SK-N-SH treated with all-trans-retinoic acid at 6 μM for 48 hours (cell line): ENCODE measurements around the gene AKT1.

Experiments used
- ATAC-seq: fragments of 200-7000 bp; cut with Tn5 transposase; 3 replicates; pipeline ENCODE4 v1.9.1; 2020; ENCODE audit warnings: mild to moderate bottlenecking, moderate library complexity
- ARNTL ChIP-seq: fragments of 450-650 bp; formaldehyde crosslinking; IDR thresholded peaks from 2 replicates; pipeline ENCODE4 v1.5.0; 2020; ENCODE audit warnings: low read depth, mild to moderate bottlenecking, moderate library complexity, borderline replicate concordance
- BACH2 ChIP-seq: fragments of 250-450 bp; sonication (Bioruptor Pico); IDR thresholded peaks from 2 replicates; pipeline ENCODE4 v1.9.0; 2021; ENCODE audit warnings: mild to moderate bottlenecking, borderline replicate concordance
- CSDC2 ChIP-seq: fragments of 250-450 bp; sonication (Bioruptor Pico); IDR thresholded peaks from 2 replicates; pipeline ENCODE4 v1.5.0; 2020; ENCODE audit warnings: mild to moderate bottlenecking, moderate library complexity
- CSRNP3 ChIP-seq: fragments of 250-450 bp; sonication (Bioruptor Pico); IDR thresholded peaks from 2 replicates; pipeline ENCODE4 v1.5.1; 2021; ENCODE audit warnings: mild to moderate bottlenecking, moderate library complexity
- ESRRG ChIP-seq: fragments of 250-450 bp; sonication (Bioruptor Pico); IDR thresholded peaks from 2 replicates; pipeline ENCODE4 v1.6.1; 2021; ENCODE audit warnings: mild to moderate bottlenecking
- GLIS3 ChIP-seq: fragments of 250-450 bp; sonication (Bioruptor Pico); IDR thresholded peaks from 2 replicates; pipeline ENCODE4 v1.5.0; 2020; ENCODE audit warnings: mild to moderate bottlenecking, moderate library complexity
- ISL1 ChIP-seq: fragments of 250-450 bp; sonication (Bioruptor Pico); IDR thresholded peaks from 2 replicates; pipeline ENCODE4 v2.1.2; 2022; ENCODE audit warnings: mild to moderate bottlenecking, moderate library complexity
- OSR1 ChIP-seq: fragments of 250-450 bp; sonication (Bioruptor Pico); IDR thresholded peaks from 2 replicates; pipeline ENCODE4 v1.8.0; 2022; ENCODE audit warnings: moderate library complexity, mild to moderate bottlenecking, inconsistent platforms
- PATZ1 ChIP-seq: fragments of 250-450 bp; sonication (Bioruptor Pico); IDR thresholded peaks from 2 replicates; pipeline ENCODE4 v1.8.0; 2020; ENCODE audit warnings: mild to moderate bottlenecking, moderate library complexity, borderline replicate concordance
- POU6F1 ChIP-seq: fragments of 250-450 bp; sonication (Bioruptor Pico); IDR thresholded peaks from 2 replicates; pipeline ENCODE4 v1.8.0; 2021; ENCODE audit warnings: low read depth, mild to moderate bottlenecking, moderate library complexity, borderline replicate concordance
- PPARA ChIP-seq: fragments of 250-450 bp; sonication (Bioruptor Pico); IDR thresholded peaks from 2 replicates; pipeline ENCODE4 v1.5.0; 2020; ENCODE audit warnings: mild to moderate bottlenecking, borderline replicate concordance
- RARB ChIP-seq: fragments of 250-450 bp; sonication (Bioruptor Pico); IDR thresholded peaks from 2 replicates; pipeline ENCODE4 v1.8.0; 2021; ENCODE audit warnings: mild to moderate bottlenecking, moderate library complexity
- SNAI2 ChIP-seq: fragments of 250-450 bp; sonication (Bioruptor Pico); IDR thresholded peaks from 2 replicates; pipeline ENCODE4 v1.5.0; 2020; ENCODE audit warnings: mild to moderate bottlenecking, moderate library complexity
- TCF4 ChIP-seq: fragments of 250-450 bp; sonication (Bioruptor Pico); IDR thresholded peaks from 2 replicates; pipeline ENCODE4 v1.8.0; 2021; ENCODE audit warnings: mild to moderate bottlenecking, moderate library complexity, borderline replicate concordance
- TOX ChIP-seq: fragments of 250-450 bp; sonication (Bioruptor Pico); IDR thresholded peaks from 2 replicates; pipeline ENCODE4 v1.8.0; 2021; ENCODE audit warnings: mild to moderate bottlenecking, moderate library complexity, borderline replicate concordance
- TSHZ2 ChIP-seq: fragments of 250-450 bp; sonication (Bioruptor Pico); IDR thresholded peaks from 2 replicates; pipeline ENCODE4 v1.5.0; 2020; ENCODE audit warnings: mild to moderate bottlenecking, moderate library complexity
- ZC3H10 ChIP-seq: fragments of 250-450 bp; sonication (Bioruptor Pico); IDR thresholded peaks from 2 replicates; pipeline ENCODE4 v1.5.1; 2021; ENCODE audit warnings: mild to moderate bottlenecking, moderate library complexity
- ZFP3 ChIP-seq: fragments of 250-450 bp; sonication (Bioruptor Pico); IDR thresholded peaks from 2 replicates; pipeline ENCODE4 v1.5.0; 2020; ENCODE audit warnings: mild to moderate bottlenecking, moderate library complexity
- ZFP30 ChIP-seq: fragments of 450-650 bp; formaldehyde crosslinking; IDR thresholded peaks from 2 replicates; pipeline ENCODE4 v1.5.0; 2022; ENCODE audit warnings: mild to moderate bottlenecking, moderate library complexity
- ZNF565 ChIP-seq: fragments of 450-650 bp; formaldehyde crosslinking; conservative IDR thresholded peaks from 2 replicates; pipeline ENCODE4 v1.5.0; 2020; ENCODE audit warnings: low read depth, mild to moderate bottlenecking, moderate library complexity
- ZNF70 ChIP-seq: fragments of 450-650 bp; formaldehyde crosslinking; IDR thresholded peaks from 2 replicates; pipeline ENCODE4 v1.5.0; 2020; ENCODE audit warnings: mild to moderate bottlenecking, moderate library complexity
- ZNF8 ChIP-seq: fragments of 450-650 bp; formaldehyde crosslinking; IDR thresholded peaks from 2 replicates; pipeline ENCODE4 v1.5.0; 2020; ENCODE audit warnings: mild to moderate bottlenecking, moderate library complexity

The AKT1 gene

GRCh38 chr14:104787736-104788135 lies 7.8 kb downstream of the AKT1 start (continued):
- TF ChIP-seq CSRNP3 (CRISPR knock-in tag): no peak
- no peak for TF ChIP-seq OSR1
- TF ChIP-seq ZNF8: no peak

- ATAC-seq: no peak
- no peak for TF ChIP-seq ZFP3 (CRISPR knock-in tag)
- no peak for TF ChIP-seq PPARA (CRISPR knock-in tag)
- no peak for TF ChIP-seq ZC3H10 (CRISPR knock-in tag)
- no peak for TF ChIP-seq PATZ1 (CRISPR knock-in tag)
- TF ChIP-seq ZNF8: no peak
- TF ChIP-seq TOX (CRISPR knock-in tag): no peak
- TF ChIP-seq SNAI2 (CRISPR knock-in tag): no peak
- no peak for TF ChIP-seq CSRNP3 (CRISPR knock-in tag)
- TF ChIP-seq OSR1: no peak
- TF ChIP-seq BACH2: no peak
- no peak for TF ChIP-seq TCF4 (CRISPR knock-in tag)
- no peak for TF ChIP-seq RARB (CRISPR knock-in tag)
- TF ChIP-seq ESRRG (CRISPR knock-in tag): no peak
- TF ChIP-seq GLIS3 (CRISPR knock-in tag): no peak
- no peak for TF ChIP-seq ZNF70 (CRISPR knock-in tag)
Measured at GRCh38 chr14:104786726-104787675, 8.5 kb downstream of the AKT1 start.

GRCh38 chr14:104786091-104786586 lies 9.4 kb downstream of the AKT1 start:
- ATAC-seq: no peak
- TF ChIP-seq ZFP30: no peak
- TF ChIP-seq SNAI2 (CRISPR knock-in tag): no peak
- no peak for TF ChIP-seq RARB (CRISPR knock-in tag)
- TF ChIP-seq BACH2: no peak
- TF ChIP-seq TCF4 (CRISPR knock-in tag): no peak
- TF ChIP-seq ESRRG (CRISPR knock-in tag): no peak
- no peak for TF ChIP-seq ZNF565 (CRISPR knock-in tag)
- no peak for TF ChIP-seq CSDC2
- TF ChIP-seq ZNF70 (CRISPR knock-in tag): no peak
- TF ChIP-seq ISL1 (CRISPR knock-in tag): no peak
- TF ChIP-seq ZNF8: no peak
- TF ChIP-seq ARNTL (CRISPR knock-in tag): no peak

- TF ChIP-seq POU6F1 (no peak), TCF4 (CRISPR knock-in tag) (no peak), OSR1 (no peak), ESRRG (CRISPR knock-in tag) (no peak), GLIS3 (CRISPR knock-in tag) (no peak), ZFP3 (CRISPR knock-in tag) (no peak), PPARA (CRISPR knock-in tag) (no peak), CSRNP3 (CRISPR knock-in tag) (no peak), TOX (CRISPR knock-in tag) (no peak), ISL1 (CRISPR knock-in tag) (no peak), ZNF565 (CRISPR knock-in tag) (no peak), TSHZ2 (no peak), SNAI2 (CRISPR knock-in tag) (no peak), ARNTL (CRISPR knock-in tag) (no peak), CSDC2 (no peak)
- ATAC-seq: no peak
Measured at GRCh38 chr14:104785708-104786080, 9.9 kb downstream of the AKT1 start.
